ENCODE data around the gene APCDD1L.

APCDD1L gene

DNA sequence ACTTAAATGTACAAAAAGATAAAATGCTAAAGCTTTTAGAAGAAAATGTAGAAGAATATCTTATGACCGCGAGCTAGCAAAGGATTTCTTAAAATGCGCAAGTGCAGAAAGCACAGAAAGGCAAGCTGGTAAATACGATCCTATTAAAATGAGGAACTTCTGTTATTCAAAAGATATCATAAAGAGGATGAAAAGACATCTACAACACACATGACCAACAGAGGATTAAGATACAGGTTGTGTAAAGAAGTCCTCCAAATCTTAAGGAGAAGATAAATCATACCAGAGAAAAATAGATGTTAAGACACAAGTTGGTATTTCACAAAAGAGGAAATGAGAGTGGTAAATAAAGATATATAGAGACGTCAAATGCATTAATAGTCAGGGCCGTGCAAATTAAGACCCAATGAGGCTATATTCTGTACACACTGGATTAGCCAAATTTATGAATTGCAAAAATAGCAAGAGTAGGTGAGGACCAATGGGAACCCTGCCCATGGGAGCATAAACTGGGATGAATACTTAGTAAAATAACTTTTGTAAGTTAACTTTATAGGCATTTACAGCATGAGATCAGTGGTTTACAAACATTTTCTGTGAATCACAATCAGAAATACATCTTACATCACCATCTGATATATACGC, 23.0 kb downstream of the APCDD1L start:
- DNase-seq (ENCODE audit: low spot score) = no peak

DNA sequence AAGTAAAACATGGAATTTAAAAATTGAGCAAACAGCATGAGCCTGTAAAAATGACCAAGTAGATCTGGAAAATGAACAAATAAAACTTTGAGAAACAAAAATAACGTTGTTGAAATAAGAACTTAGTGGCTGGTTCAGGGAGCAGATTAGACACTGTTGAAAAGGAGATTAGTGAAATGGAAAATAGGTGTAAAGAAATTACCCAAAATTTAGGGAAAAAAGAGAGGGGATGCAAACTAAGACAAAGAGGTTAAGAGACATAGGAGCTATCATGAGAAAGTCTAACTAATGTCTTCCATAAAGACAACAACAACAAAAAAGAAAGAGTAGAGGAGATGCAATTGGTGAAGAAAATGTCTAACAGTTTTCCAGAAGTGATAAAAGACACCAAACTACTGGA, 29.0 kb downstream of the APCDD1L start:
- DNase-seq (ENCODE audit: low spot score) = no peak

- no peak for DNase-seq (ENCODE audit: low spot score)
These were observed 29.8 kb downstream of the APCDD1L start for GRCh38 chr20:58485393-58485792.

DNA sequence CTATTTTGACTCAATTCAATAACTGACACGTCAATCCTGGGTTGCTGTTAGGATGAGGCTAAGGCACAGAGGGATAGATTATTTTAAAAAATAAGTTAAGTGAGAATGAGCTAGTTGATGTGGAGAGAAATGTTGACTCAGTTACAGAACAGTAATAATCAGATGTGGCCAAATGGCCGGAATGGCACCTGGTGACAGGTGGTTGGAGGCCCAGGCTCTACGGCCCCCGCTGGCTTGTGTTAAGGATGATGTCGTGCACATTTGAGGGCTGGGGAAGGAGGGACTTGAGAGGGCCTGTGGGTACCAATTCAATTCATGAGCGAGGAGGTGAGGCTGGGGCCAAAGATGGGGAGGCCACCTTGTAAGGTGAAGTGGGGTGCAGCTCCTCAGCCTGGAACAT, 31.7 kb downstream of the APCDD1L start:
- DNase-seq (ENCODE audit: low spot score) = no peak

- DNase-seq (ENCODE audit: low spot score) = no peak
These were observed 32.1 kb downstream of the APCDD1L start for GRCh38 chr20:58483051-58483450.

DNA sequence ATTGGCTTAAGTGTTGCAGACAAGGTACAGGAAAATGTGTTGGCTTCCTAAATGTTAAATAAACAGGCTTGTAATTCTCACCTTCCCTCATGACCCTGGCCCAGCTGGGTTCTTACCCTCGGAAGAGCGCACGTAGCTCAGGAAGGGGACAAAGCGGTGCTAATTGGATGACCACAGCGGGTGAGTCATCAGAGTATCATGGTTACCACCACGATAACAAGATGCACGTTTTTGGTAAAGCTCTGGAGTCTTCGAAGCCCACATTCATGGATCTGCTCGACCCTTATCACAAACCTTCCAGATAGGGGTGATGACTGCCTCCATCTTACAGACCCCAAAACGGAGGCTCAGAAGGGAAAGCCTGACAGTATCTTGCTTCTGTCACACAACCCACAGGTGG, 32.8 kb downstream of the APCDD1L start:
- no peak for DNase-seq (ENCODE audit: low spot score)

DNA sequence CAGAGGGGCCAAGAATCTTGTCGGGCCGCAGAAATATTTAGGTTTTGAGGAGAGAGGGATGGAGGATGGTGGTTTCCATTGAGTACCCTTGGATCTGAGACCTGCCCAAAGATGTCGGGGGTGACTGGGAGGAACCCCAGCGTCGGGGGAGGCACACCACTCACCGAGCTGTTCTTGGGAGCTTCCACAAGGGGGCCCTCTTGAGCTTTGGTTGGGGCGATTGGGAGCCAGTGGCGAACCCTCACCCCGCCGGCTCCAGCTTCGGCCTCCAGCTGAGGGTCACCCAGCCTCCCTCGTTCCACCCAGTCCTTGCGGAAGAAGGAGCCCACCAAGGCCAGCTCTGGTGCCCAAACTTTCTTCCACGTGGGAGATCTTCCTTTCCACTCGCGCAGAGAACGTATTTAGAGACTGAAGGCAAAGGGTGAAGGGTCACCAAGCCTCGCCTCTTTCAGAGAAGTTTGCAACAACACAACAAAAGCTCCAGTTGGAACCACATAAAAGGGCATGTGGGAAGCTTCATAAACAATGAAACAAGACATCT, 33.6 kb downstream of the APCDD1L start:
- peak; percentile 76 for DNase-seq (ENCODE audit: low spot score)

GRCh38 chr20:58480551-58481336, 34.5 kb downstream of the APCDD1L start:
- no peak for DNase-seq (ENCODE audit: low spot score)

DNA sequence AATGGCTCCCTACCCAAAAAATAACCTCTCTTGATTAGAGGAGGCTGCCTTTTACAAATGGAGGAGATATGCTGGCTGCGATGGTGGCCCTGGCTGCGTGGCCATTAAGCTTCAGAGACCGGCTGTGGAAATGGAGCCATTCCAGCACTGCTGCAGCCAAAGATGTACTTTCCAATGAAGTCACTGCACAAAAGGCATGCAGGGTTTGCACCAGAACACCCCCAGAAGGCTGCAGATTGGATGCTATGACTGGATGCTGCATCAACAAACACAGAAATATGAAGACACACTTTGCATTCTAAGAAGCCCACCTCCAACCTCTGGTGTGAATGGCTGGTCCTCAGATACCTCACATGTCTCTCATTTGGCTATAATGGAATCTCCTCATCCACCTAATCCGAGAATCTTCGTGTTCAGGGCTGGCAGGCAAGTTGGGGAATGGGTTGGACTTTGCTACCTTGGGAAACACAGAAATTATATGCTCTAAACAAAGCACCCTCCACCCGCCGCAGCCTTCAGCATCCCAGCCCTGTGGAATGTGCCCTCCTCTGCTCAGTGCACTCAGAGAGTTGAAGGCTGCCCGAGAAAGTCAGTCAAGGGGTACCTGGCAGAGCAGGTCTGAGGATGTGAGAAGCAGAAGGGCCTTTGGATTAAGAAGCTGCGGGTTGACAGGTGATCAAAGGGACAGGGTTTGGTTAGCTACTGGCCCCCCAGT, 35.3 kb downstream of the APCDD1L start:
- no peak for DNase-seq (ENCODE audit: low spot score)

DNA sequence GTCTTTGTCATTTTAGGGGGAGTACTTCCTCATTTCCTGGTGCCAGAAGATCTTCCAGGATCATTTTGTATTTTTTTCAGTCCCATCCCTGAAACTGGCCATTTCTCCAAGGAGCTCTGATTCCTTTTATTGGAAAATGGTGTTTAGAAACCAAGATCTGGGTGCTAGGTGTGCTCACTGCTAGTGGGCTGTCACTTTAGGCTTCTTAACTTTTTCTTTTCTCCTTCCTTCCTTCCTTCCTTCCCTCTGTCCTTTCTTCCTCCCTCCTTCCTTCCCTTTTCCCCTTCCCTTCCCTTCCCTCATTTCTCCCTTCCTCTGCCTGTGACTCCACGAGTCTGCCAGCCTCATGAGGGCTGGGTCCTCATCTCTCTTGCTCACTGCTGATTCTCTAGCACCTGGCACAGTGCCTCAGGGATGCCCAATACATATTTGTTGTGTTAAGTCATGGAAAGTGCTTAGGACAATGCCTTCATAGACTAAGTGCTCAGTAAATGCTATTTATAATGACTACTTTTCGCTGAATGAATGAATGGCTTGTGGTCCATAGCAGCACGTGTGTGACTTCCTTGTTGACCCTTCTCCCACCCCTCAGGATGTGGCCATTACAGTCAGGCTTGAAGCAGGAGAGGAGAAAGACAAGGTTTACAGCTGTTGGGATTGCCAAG, 36.9 kb downstream of the APCDD1L start:
- DNase-seq (ENCODE audit: low spot score) = no peak

- DNase-seq (ENCODE audit: low spot score) = no peak
These were observed 39.7 kb downstream of the APCDD1L start for GRCh38 chr20:58475466-58475865.

DNA sequence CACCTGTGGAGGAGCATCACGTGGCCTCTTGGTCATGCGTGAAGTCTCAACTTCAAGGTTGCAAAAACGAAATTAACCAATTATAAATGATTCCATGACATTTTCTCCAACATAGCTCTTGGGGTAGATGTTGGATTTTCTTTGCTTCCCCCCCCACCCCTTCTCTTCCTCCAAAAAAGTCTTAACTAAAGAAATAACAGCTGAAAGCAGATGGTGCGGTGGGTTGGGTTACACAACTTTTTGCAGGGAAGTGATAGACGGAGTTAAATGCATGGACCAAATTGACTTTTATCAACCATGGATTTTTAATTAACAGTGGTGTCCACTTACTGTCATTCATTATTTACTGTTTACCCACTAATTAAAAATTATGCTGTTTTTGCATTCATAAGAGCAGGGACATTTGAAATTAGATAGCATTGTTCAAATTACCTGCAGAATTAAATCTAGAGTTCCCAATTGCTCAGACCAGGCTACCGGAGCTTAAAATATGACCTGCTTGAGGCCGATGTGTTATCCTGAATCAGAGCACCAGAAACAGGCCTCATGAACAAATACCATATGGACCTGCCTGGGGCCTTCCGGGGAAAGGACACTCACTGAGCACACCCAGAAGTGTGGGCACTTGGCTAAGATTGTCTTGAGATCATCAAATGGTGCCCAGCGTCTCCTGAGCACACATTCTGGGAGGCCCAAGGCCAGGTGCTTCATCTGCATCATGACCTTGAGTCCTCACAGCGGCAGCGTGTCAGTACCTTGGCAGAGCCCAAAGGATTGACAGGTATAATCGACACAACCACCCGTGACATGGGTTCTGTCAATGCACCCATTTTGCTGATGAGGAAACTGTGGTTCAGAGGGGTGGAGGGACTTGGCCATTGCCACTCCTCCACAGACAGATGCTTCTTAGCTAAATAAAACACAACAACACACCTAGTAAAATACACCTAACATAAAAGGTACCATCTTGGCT, 41.5 kb downstream of the APCDD1L start:
- DNase-seq (ENCODE audit: low spot score) = no peak

DNA sequence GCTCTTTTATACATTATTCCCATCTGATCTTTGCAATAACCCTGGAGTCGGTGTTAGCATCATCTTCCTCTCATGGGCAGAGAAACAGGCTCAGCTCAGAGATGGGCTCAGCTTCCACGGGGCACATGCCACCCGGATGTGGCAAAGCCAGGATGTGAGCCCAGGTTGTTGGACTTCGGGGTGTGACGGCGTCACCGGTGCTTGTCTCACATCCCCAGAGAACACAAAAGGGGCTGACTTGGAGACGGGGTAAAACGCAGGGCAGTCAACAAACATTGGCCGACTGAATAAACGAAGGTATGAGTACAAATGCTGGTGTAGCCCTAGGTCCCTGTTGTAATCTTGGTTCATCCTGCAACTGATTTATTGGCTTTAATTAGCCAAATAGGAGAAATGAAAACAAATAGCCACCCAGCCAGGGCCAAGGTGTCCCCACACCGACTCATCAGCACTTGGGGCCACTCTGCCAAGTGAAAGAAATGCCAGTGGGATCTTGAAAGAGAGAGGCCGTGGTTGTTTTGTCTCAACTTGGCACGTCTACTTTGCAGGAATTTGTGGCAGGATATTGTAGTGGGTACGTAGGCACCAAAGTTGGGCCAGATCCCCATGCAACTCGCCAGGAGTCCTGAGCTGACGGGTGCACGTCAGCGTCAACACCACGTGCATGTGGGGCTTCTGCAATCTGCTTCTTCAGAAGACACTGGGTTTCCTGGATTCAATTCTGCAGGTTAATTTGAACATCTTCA, 42.8 kb downstream of the APCDD1L start:
- DNase-seq (ENCODE audit: low spot score) = no peak

- no peak for DNase-seq (ENCODE audit: low spot score)
These were observed 43.7 kb downstream of the APCDD1L start for GRCh38 chr20:58471193-58472164.

DNA sequence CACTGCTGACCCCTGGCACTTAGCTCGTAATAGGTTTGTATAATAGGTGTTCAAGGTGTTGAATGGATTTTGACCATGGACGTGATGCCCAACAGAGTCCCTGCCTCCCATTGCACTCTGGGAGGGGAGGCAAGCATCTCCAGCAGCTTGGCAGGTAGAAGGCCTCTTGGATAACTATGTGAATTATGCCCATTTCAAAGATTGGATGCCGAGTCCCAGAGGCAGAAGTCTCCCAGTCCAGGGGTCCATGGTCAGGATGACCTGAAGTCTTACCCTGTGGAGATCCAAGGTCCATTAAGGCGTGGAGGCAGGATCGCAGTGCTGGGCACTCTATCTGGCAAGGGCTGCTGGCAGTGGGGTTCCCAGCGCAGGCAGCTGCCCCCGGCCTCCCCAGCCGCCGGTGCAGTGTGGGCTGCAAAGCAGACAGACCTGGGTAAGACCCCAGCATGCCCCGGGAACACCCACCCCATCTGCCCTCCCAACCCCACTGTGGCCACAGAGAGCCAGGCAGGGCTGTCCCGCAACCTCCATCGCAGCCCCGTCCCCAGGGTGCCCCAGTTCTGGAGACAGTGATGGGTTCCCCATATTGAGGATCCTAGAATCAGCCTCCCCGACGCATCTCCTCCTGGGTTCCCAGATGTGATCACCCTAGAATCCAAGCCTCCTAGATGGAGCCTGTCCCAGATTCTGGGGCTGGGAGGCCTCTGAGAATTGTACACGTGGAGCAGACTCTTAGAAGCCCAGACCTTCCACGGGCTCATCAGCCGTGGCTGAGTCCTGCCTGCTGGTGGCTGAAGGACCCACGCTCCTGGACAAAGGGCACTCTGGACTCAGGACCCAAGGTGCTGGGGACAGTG, 44.6 kb downstream of the APCDD1L start:
- no peak for DNase-seq (ENCODE audit: low spot score)

GRCh38 chr20:58469616-58470015, 45.6 kb downstream of the APCDD1L start:
- no peak for DNase-seq (ENCODE audit: low spot score)

DNA sequence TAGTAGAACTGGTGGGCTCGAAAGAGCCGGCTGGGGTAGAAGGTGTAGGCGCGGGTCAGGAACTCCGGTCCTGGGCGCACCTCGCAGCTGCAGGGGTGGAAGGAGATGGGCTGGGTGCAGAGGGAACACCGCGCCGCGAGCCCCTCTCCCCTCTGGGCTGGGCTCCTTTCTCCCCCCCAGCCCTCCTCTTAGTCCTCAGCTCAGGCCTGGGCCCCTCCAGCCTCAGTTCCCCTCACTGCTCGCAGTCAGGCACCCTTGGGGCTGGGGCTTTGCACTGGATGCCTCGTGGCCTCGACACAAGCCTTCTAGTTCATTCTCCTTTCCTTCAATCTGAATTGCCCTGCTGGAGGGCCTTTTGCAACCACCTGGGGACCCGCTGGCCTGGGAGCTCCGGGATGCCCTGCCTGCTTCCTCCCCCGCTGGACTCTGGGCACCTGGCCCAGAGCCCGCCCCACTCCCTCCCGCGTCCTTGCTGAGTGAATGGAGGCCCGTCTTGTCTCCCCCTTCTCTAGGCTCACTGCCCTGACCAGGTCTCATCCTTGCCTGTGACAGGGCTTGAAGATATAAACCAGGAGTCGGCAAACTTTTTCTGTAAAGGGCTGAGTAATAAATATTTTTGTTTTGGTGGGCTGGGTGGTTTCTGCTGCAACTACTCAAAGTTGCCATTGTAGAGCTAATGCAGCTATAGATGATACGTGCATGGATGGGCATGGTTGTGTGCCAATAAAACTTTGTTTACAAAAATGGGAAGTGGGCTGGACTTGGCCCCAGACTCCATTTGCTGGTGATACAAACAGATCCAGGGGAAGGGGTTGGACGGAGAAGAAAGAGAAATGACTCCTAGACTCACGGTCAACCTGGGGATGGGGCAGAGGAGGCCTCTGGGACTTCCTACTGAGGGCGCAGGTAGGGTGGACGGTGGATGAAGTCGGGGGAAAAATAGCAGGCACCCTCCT, 47.3 kb downstream of the APCDD1L start:
- no peak for DNase-seq (ENCODE audit: low spot score)
